ENCODE results near the gene KCNQ1. TPM values are rescaled to one million over a fixed set of nuclear protein-coding genes. Genes with fewer than 3 reads are reported as not detected.

Gene KCNQ1
- total and polyA plus RNA-seq, 2 of the 13 experiments (the other 11 are each of a cell fraction or from before 2014, with no cell fraction given), result 0.02 to 0.08 TPM

DNA sequence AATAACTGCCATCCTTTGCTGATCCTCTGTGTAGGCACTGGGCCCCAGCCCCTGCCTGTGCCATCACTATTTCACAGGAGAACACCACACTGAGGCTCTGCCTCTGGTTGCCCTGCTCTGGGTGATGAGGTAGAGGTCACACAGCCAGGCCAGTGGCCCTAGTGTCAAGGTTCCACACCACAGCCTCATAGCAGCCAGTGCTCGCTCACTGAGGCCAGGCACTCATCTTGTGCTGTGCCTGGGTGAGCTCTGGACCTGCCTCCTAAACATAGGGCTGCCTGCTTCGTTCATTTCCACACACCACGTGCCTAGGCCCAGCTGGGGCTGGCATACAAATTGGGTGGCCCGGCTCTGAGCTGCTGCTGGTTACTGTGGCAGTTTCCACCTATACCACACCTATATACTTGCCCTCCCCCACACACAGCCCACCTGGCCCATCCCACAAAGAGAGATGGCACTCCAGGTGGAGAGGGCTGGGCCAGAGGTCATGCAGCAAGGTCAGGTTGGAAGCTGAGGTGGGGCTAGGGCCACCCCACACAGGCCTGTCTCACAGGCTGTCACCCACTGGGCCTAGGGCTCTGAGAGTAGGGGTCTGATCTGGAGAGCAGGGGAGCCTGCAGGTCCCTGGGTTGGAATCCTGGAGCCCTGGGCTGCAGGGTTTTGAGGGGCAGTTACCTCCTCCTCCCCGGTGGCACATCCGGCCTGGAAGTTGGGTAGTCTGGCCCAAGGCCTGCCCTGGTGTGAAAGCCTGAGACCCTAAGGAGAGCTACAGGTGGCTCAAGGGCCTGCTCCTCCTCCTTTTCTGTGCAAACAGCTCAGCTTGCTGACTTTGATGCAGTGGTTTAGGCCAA lies 243.8 kb downstream of the KCNQ1 start (continued):
- no peak for TF ChIP-seq MEIS2 (CRISPR knock-in tag; IDR thresholded peaks at IDR 0.05)
- TF ChIP-seq TAF15 (IDR thresholded peaks at IDR 0.05; ENCODE audit: low read depth, low read length, poor library complexity, severe bottlenecking), result no peak
- TF ChIP-seq ZNF770 (CRISPR knock-in tag; IDR thresholded peaks at IDR 0.05), result no peak
- TF ChIP-seq KLF16 (CRISPR knock-in tag; IDR thresholded peaks at IDR 0.05), result no peak
- no peak for TF ChIP-seq MXI1 (IDR thresholded peaks at IDR 0.05; ENCODE audit: borderline replicate concordance, low read depth, low read length)
- peak; percentile 14; the same call in 1 of the 2 replicates for TF ChIP-seq RBFOX2 (IDR thresholded peaks at IDR 0.05; ENCODE audit: low read depth, low read length)
- no peak for TF ChIP-seq ZNF296 (CRISPR knock-in tag; conservative IDR thresholded peaks at IDR 0.05)
- peak; percentile 95 for TF ChIP-seq AGO2 (optimal IDR thresholded peaks at IDR 0.05; ENCODE audit: low read depth, low read length)
- TF ChIP-seq, protein P1, sequence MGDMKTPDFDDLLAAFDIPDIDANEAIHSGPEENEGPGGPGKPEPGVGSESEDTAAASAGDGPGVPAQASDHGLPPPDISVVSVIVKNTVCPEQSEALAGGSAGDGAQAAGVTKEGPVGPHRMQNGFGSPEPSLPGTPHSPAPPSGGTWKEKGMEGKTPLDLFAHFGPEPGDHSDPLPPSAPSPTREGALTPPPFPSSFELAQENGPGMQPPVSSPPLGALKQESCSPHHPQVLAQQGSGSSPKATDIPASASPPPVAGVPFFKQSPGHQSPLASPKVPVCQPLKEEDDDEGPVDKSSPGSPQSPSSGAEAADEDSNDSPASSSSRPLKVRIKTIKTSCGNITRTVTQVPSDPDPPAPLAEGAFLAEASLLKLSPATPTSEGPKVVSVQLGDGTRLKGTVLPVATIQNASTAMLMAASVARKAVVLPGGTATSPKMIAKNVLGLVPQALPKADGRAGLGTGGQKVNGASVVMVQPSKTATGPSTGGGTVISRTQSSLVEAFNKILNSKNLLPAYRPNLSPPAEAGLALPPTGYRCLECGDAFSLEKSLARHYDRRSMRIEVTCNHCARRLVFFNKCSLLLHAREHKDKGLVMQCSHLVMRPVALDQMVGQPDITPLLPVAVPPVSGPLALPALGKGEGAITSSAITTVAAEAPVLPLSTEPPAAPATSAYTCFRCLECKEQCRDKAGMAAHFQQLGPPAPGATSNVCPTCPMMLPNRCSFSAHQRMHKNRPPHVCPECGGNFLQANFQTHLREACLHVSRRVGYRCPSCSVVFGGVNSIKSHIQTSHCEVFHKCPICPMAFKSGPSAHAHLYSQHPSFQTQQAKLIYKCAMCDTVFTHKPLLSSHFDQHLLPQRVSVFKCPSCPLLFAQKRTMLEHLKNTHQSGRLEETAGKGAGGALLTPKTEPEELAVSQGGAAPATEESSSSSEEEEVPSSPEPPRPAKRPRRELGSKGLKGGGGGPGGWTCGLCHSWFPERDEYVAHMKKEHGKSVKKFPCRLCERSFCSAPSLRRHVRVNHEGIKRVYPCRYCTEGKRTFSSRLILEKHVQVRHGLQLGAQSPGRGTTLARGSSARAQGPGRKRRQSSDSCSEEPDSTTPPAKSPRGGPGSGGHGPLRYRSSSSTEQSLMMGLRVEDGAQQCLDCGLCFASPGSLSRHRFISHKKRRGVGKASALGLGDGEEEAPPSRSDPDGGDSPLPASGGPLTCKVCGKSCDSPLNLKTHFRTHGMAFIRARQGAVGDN (CRISPR knock-in tag; IDR thresholded peaks at IDR 0.05), result peak; percentile 64; the same call in 1 of the 2 replicates
- peak; percentile 3; the same call in 1 of the 2 replicates for TF ChIP-seq POLR2G (IDR thresholded peaks at IDR 0.05; ENCODE audit: low read depth, low read length)
- no peak for TF ChIP-seq ERF (CRISPR knock-in tag; IDR thresholded peaks at IDR 0.05)
- TF ChIP-seq POLR2AphosphoS2 (IDR thresholded peaks at IDR 0.05; ENCODE audit: low read depth, low read length), result peak; percentile 41; the same call in 1 of the 2 replicates
- no peak for TF ChIP-seq ARID4A (CRISPR knock-in tag; IDR thresholded peaks at IDR 0.05; ENCODE audit: borderline replicate concordance)
- TF ChIP-seq ZNF564 (CRISPR knock-in tag; IDR thresholded peaks at IDR 0.05), result no peak
- no peak for TF ChIP-seq ZNF326 (CRISPR knock-in tag; IDR thresholded peaks at IDR 0.05; ENCODE audit: borderline replicate concordance)
- TF ChIP-seq GTF3A (CRISPR knock-in tag; conservative IDR thresholded peaks at IDR 0.05), result no peak
- TF ChIP-seq ZNF768 (CRISPR knock-in tag; IDR thresholded peaks at IDR 0.05), result no peak
- TF ChIP-seq NR2F6 (IDR thresholded peaks at IDR 0.05), result 0 out of 2 replicates have a peak, but pooled peaks have one; percentile 17
- no peak for TF ChIP-seq NR2F6 (CRISPR knock-in tag; IDR thresholded peaks at IDR 0.05)

Data from HepG2 (cell line).